ENCODE results near the gene PASK. TPM values are rescaled to one million over a fixed set of nuclear protein-coding genes. Genes with fewer than 3 reads are reported as not detected.

Gene PASK
- total and polyA plus RNA-seq, 7 experiments from 2014 or later: 15.0 to 160 (median 78.3) TPM

GRCh38 chr2:241071677-241072111 is 77.6 kb downstream of the PASK start:
- no peak overlapping the region for H3K4me3 ChIP-seq (ENCODE audit: low read length)
- ChIA-PET POLR2A (interaction anchor here (0.6 kb wide), 1 partner anchor 46 kb away, joined by 3 read pairs; no protein-coding TSS in a partner anchor), CTCF (no interaction called here)
- ATAC-seq (no peak), DNase-seq (no peak)
- H3K4me1 ChIP-seq (ENCODE audit: control insufficient read depth in 2 of 2, insufficient read depth in 2 of 2, low read length in 2 of 2): no peaks in the 10 kb centered on the region
- no peak overlapping the region for H3K27ac Mint-ChIP-seq
- peaks cover 0 to 12% (median 3%) of the 10 kb centered on the region in 5 donors for H3K36me3 Mint-ChIP-seq
- H3K4me3 Mint-ChIP-seq: no peak overlapping the region
- peaks cover 0 to 4% (median 0%) of the 10 kb centered on the region in 7 donors for H3K4me1 Mint-ChIP-seq
- no peaks in the 10 kb centered on the region for H3K9me3 Mint-ChIP-seq
- no peaks in the 10 kb centered on the region for H3K27me3 Mint-ChIP-seq
- no peaks in the 10 kb centered on the region for H3K27me3 ChIP-seq (ENCODE audit: control insufficient read depth in 2 of 2, insufficient read depth in 2 of 2, low read length in 2 of 2)
- H3K9me3 ChIP-seq (ENCODE audit: control insufficient read depth in 2 of 3, low read length in 3 of 3): no peaks in the 10 kb centered on the region
- peaks cover 0 to 23% (median 4%) of the 10 kb centered on the region in 3 experiments for H3K36me3 ChIP-seq (ENCODE audit: control insufficient read depth in 2 of 3, insufficient read depth in 3 of 3, low read length in 3 of 3)
- intact Hi-C loops (cut with micrococcal nuclease): loop anchor here in 1 of 2 donors (10.0 kb wide), 1 partner anchor 57 kb away; no protein-coding TSS in a partner anchor
- no peak overlapping the region for H3K27ac ChIP-seq (ENCODE audit: low read depth, low read length)

- DNase-seq: no peak
- Mint-ChIP-seq H3K4me1 (peaks cover 0 to 4% (median 0%) of the 10 kb centered on the region in 7 donors), H3K9me3 (no peaks in the 10 kb centered on the region), H3K27ac (peak overlapping the region in 1 of 9 donors; percentile 75), H3K27me3 (no peaks in the 10 kb centered on the region), H3K4me3 (no peak overlapping the region), H3K36me3 (peaks cover 0 to 12% (median 2%) of the 10 kb centered on the region in 5 donors)
- Histone ChIP-seq H3K4me3 (ENCODE audit: low read length) (no peak overlapping the region), H3K9me3 (ENCODE audit: control insufficient read depth in 2 of 3, low read length in 3 of 3) (no peaks in the 10 kb centered on the region), H3K27me3 (ENCODE audit: control insufficient read depth in 2 of 2, insufficient read depth in 2 of 2, low read length in 2 of 2) (no peaks in the 10 kb centered on the region), H3K27ac (ENCODE audit: low read depth, low read length) (no peak overlapping the region), H3K36me3 (ENCODE audit: control insufficient read depth in 2 of 3, insufficient read depth in 3 of 3, low read length in 3 of 3) (peaks cover 0 to 23% (median 4%) of the 10 kb centered on the region in 3 experiments), H3K4me1 (ENCODE audit: control insufficient read depth in 2 of 2, insufficient read depth in 2 of 2, low read length in 2 of 2) (no peaks in the 10 kb centered on the region)
- ATAC-seq: no peak
- intact Hi-C loops (cut with micrococcal nuclease): loop anchor here in 1 of 2 donors (10.0 kb wide), 1 partner anchor 56 kb away; no protein-coding TSS in a partner anchor
- CTCF ChIA-PET: no interaction called here
- POLR2A ChIA-PET: interaction anchor here (0.6 kb wide), 1 partner anchor 45 kb away, joined by 3 read pairs; no protein-coding TSS in a partner anchor
Measured at GRCh38 chr2:241070811-241071676, 78.2 kb downstream of the PASK start.

DNA sequence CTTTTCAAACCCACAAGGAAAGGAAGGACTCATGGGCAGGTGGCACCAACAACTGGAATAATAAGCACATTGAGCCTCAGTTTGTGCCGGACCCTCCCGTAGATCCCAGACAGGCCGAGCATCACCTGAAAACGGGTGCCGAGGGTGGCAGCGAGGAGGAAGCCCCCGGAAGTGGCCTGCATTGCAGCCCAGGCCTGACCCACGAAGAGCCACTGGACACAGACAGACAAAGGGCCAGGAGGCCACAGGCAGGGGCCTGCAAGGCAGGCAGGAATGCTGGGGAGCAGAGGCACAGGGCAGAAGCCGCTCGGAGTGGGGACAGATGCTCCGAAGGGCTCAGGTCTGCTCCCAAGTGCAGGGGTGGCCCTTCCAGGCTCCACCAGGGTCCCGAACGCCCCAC is 78.9 kb downstream of the PASK start:
- intact Hi-C loops (cut with micrococcal nuclease): loop anchor here in 1 of 2 donors (10.0 kb wide), 1 partner anchor 56 kb away; no protein-coding TSS in a partner anchor
- Mint-ChIP-seq H3K36me3 (peaks cover 0 to 8% (median 1%) of the 10 kb centered on the region in 5 donors), H3K9me3 (no peaks in the 10 kb centered on the region), H3K27ac (peak overlapping the region in 1 of 9 donors; percentile 75), H3K4me3 (no peak overlapping the region), H3K27me3 (no peaks in the 10 kb centered on the region), H3K4me1 (peaks cover 0 to 4% (median 0%) of the 10 kb centered on the region in 7 donors)
- H3K27me3 ChIP-seq (ENCODE audit: control insufficient read depth in 2 of 2, insufficient read depth in 2 of 2, low read length in 2 of 2): no peaks in the 10 kb centered on the region
- DNase-seq (no peak), ATAC-seq (no peak)
- ChIA-PET POLR2A (no interaction called here), CTCF (no interaction called here)
- no peak overlapping the region for H3K4me3 ChIP-seq (ENCODE audit: low read length)
- H3K36me3 ChIP-seq (ENCODE audit: control insufficient read depth in 2 of 3, insufficient read depth in 3 of 3, low read length in 3 of 3): peaks cover 0 to 23% (median 4%) of the 10 kb centered on the region in 3 experiments
- no peaks in the 10 kb centered on the region for H3K4me1 ChIP-seq (ENCODE audit: control insufficient read depth in 2 of 2, insufficient read depth in 2 of 2, low read length in 2 of 2)
- no peaks in the 10 kb centered on the region for H3K9me3 ChIP-seq (ENCODE audit: control insufficient read depth in 2 of 3, low read length in 3 of 3)
- H3K27ac ChIP-seq (ENCODE audit: low read depth, low read length): no peak overlapping the region

DNA sequence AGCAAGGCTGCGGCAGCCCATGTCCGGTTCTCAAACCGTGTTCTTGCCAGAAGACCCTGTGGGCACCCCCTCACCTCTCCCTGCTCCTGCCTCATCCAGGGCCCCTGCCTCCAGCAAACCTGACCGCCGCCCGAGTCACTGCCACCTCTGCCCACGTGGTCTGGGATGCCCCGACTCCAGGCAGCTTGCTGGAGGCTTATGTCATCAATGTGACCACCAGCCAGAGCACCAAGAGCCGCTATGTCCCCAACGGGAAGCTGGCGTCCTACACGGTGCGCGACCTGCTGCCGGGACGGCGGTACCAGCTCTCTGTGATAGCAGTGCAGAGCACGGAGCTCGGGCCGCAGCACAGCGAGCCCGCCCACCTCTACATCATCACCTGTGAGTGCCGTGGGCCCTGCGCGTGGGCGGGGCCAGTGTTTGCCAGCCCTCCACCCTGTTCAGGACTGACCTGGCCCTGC is 79.4 kb downstream of the PASK start:
- Histone ChIP-seq H3K9me3 (ENCODE audit: control insufficient read depth in 2 of 3, low read length in 3 of 3) (no peaks in the 10 kb centered on the region), H3K36me3 (ENCODE audit: control insufficient read depth in 2 of 3, insufficient read depth in 3 of 3, low read length in 3 of 3) (peaks cover 0 to 17% (median 1%) of the 10 kb centered on the region in 3 experiments), H3K4me3 (ENCODE audit: low read length) (no peak overlapping the region), H3K27ac (ENCODE audit: low read depth, low read length) (no peak overlapping the region), H3K27me3 (ENCODE audit: control insufficient read depth in 2 of 2, insufficient read depth in 2 of 2, low read length in 2 of 2) (no peaks in the 10 kb centered on the region), H3K4me1 (ENCODE audit: control insufficient read depth in 2 of 2, insufficient read depth in 2 of 2, low read length in 2 of 2) (no peaks in the 10 kb centered on the region)
- no peaks in the 10 kb centered on the region for H3K9me3 Mint-ChIP-seq
- H3K27ac Mint-ChIP-seq: no peak overlapping the region
- no peak overlapping the region for H3K4me3 Mint-ChIP-seq
- intact Hi-C loops (cut with micrococcal nuclease): loop anchor here in 1 of 2 donors (10.0 kb wide), 1 partner anchor 55 kb away; no protein-coding TSS in a partner anchor
- ChIA-PET CTCF (no interaction called here), POLR2A (interaction anchor here (1.0 to 1.1 kb wide), 2 partner anchors 11 to 13 kb away, joined by 3 read pairs; no protein-coding TSS in a partner anchor)
- no peaks in the 10 kb centered on the region for H3K27me3 Mint-ChIP-seq
- H3K4me1 Mint-ChIP-seq: peaks cover 0 to 4% (median 0%) of the 10 kb centered on the region in 7 donors
- H3K36me3 Mint-ChIP-seq: peaks cover 0 to 4% (median 0%) of the 10 kb centered on the region in 5 donors
- DNase-seq: no peak
- ATAC-seq: no peak

GRCh38 chr2:241068942-241069810 is 80.1 kb downstream of the PASK start:
- H3K4me1 ChIP-seq (ENCODE audit: control insufficient read depth in 2 of 2, insufficient read depth in 2 of 2, low read length in 2 of 2): no peaks in the 10 kb centered on the region
- H3K4me1 Mint-ChIP-seq: peaks cover 0 to 4% (median 0%) of the 10 kb centered on the region in 7 donors
- ChIA-PET POLR2A (interaction anchor here (0.5 to 1.1 kb wide), 3 partner anchors 11 to 31 kb away, joined by 3 read pairs; no protein-coding TSS in a partner anchor), CTCF (interaction anchor here (0.7 kb wide), 1 partner anchor 76 kb away, joined by 3 read pairs; no protein-coding TSS in a partner anchor)
- H3K36me3 Mint-ChIP-seq: no peaks in the 10 kb centered on the region
- H3K27ac ChIP-seq (ENCODE audit: low read depth, low read length): no peak overlapping the region
- no peak overlapping the region for H3K27ac Mint-ChIP-seq
- no peaks in the 10 kb centered on the region for H3K9me3 Mint-ChIP-seq
- no peak overlapping the region for H3K4me3 ChIP-seq (ENCODE audit: low read length)
- no peak overlapping the region for H3K4me3 Mint-ChIP-seq
- DNase-seq (no peak), ATAC-seq (no peak)
- intact Hi-C loops (cut with micrococcal nuclease): no loop called here
- H3K36me3 ChIP-seq (ENCODE audit: control insufficient read depth in 2 of 3, insufficient read depth in 3 of 3, low read length in 3 of 3): peaks cover 0 to 11% (median 0%) of the 10 kb centered on the region in 3 experiments
- H3K27me3 Mint-ChIP-seq: no peaks in the 10 kb centered on the region
- H3K27me3 ChIP-seq (ENCODE audit: control insufficient read depth in 2 of 2, insufficient read depth in 2 of 2, low read length in 2 of 2): no peaks in the 10 kb centered on the region
- no peaks in the 10 kb centered on the region for H3K9me3 ChIP-seq (ENCODE audit: control insufficient read depth in 2 of 3, low read length in 3 of 3)
